GM11168 (cell line): Measurements from ENCODE around the gene TMCC3.
"Not testable (repeated sequence)": the region's sequence is repeated elsewhere in the genome, so short reads cannot be mapped to it uniquely, and the experiment has no call there.

ENCODE experiments used
- in situ Hi-C: fragments of 300-500 bp; cut with MboI; formaldehyde crosslinking; loops from one replicate; pipeline ENCODE4 v1.12.0; 2022; ENCODE audit warnings: low sequenced_read_pairs; ENCODE audit not compliant: unreplicated experiment

The TMCC3 gene

GRCh38 chr12:94609917-94610443 is 40.4 kb downstream of the TMCC3 start:
- in situ Hi-C loops: no loop called here

GRCh38 chr12:94606810-94607209 is 43.5 kb downstream of the TMCC3 start:
- in situ Hi-C loops: not testable (repeated sequence)

- in situ Hi-C loops: no loop called here
These were observed 46.0 kb downstream of the TMCC3 start for GRCh38 chr12:94604366-94604698.

GRCh38 chr12:94603434-94604365 is 46.7 kb downstream of the TMCC3 start:
- in situ Hi-C loops: no loop called here

- in situ Hi-C loops: no loop called here
These were observed 48.3 kb downstream of the TMCC3 start for GRCh38 chr12:94602024-94602423.

GRCh38 chr12:94601307-94601706 is 49.0 kb downstream of the TMCC3 start:
- in situ Hi-C loops: not testable (repeated sequence)

- in situ Hi-C loops: no loop called here
These were observed 51.2 kb downstream of the TMCC3 start for GRCh38 chr12:94599189-94599588.

GRCh38 chr12:94597268-94597667 is 53.1 kb downstream of the TMCC3 start:
- in situ Hi-C loops: no loop called here

- in situ Hi-C loops: no loop called here
These were observed 53.8 kb downstream of the TMCC3 start for GRCh38 chr12:94596596-94596995.

GRCh38 chr12:94595152-94595551 is 55.2 kb downstream of the TMCC3 start:
- in situ Hi-C loops: no loop called here

GRCh38 chr12:94594443-94594825 is 55.9 kb downstream of the TMCC3 start:
- in situ Hi-C loops: no loop called here

- in situ Hi-C loops: no loop called here
These were observed 56.4 kb downstream of the TMCC3 start for GRCh38 chr12:94593822-94594442.

- in situ Hi-C loops: not testable (repeated sequence)
These were observed 57.6 kb downstream of the TMCC3 start for GRCh38 chr12:94592723-94593122.

GRCh38 chr12:94592080-94592479 is 58.3 kb downstream of the TMCC3 start:
- in situ Hi-C loops: no loop called here

GRCh38 chr12:94590428-94590827 is 59.9 kb downstream of the TMCC3 start:
- in situ Hi-C loops: no loop called here

- in situ Hi-C loops: no loop called here
These were observed 60.8 kb downstream of the TMCC3 start for GRCh38 chr12:94589591-94590001.

- in situ Hi-C loops: no loop called here
These were observed 62.0 kb downstream of the TMCC3 start for GRCh38 chr12:94588346-94588745.

GRCh38 chr12:94587266-94588241 is 62.8 kb downstream of the TMCC3 start:
- in situ Hi-C loops: no loop called here

- in situ Hi-C loops: no loop called here
These were observed 63.6 kb downstream of the TMCC3 start for GRCh38 chr12:94586589-94587259.

GRCh38 chr12:94585626-94586025 is 64.7 kb downstream of the TMCC3 start:
- in situ Hi-C loops: no loop called here
